Measurements from ENCODE around the gene LDLRAD3.

The LDLRAD3 gene

DNA sequence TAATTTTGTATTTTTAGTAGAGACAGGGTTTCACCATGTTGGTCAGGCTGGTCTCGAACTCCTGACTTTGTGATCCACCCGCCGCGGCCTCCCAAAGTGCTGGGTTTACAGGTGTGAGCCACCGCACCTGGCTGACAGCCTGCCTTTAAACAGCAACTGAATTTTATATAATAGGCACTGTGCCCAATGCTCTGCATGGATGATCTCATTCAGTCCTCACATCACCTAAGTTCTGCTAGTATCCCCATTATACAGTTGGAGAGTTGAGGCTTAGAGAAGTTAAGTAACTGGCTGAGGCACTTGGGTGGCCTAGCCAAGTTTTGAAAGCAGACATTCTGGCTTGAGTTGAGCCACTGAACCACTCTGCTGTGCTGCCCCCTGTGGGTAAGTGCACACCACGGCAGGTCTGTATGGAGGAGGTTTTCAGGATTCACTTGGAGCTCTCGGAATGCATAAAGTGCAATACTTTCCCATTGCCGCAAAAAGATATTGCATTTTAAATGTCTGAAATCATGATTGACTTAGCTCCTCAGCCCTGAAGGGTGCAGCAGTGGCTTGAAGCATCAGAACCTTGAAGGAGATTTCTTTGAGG lies 112.4 kb downstream of the LDLRAD3 start:
- H3K4me3 ChIP-seq (ENCODE audit: low read depth, low read length), result no peak overlapping the region
- TF ChIP-seq, protein P1, sequence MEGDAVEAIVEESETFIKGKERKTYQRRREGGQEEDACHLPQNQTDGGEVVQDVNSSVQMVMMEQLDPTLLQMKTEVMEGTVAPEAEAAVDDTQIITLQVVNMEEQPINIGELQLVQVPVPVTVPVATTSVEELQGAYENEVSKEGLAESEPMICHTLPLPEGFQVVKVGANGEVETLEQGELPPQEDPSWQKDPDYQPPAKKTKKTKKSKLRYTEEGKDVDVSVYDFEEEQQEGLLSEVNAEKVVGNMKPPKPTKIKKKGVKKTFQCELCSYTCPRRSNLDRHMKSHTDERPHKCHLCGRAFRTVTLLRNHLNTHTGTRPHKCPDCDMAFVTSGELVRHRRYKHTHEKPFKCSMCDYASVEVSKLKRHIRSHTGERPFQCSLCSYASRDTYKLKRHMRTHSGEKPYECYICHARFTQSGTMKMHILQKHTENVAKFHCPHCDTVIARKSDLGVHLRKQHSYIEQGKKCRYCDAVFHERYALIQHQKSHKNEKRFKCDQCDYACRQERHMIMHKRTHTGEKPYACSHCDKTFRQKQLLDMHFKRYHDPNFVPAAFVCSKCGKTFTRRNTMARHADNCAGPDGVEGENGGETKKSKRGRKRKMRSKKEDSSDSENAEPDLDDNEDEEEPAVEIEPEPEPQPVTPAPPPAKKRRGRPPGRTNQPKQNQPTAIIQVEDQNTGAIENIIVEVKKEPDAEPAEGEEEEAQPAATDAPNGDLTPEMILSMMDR (conservative IDR thresholded peaks at IDR 0.05; ENCODE audit: low read depth, low read length), result peak; percentile 82
- DNase-seq (ENCODE audit: low read depth), result peak; percentile 65

DNA sequence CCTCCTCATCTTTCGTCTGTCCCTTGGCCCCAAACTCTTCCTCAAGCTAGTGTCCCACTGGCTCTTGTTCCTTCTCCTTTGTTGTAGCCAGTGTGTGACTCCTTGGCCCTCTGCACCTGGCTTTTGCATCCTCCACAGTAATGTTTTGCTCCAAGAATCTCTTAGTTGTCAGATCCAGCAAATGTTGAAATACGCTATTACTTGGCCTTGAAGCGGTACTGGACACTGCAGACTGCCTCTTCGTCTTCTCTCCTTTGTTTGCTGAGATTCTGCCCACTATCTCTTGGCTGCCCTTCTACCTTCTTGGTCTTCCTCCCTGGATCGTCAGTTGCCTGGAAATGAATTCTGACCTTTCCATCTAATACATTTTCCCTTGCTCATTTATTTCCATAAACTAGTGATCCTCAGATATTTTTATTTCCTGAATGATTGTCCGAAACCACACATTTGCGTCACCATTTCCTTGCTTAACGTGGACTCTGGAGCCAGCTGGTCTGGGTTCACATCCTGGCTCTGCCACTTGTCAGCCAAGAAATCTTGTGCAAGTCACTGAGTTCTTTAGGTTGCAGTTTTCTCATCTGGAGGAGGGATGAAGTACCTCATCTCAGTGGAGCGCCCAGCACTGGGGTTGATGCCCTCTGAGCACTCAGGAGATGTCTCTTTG lies 113.6 kb downstream of the LDLRAD3 start:
- H3K4me3 ChIP-seq (ENCODE audit: low read depth, low read length), result no peak overlapping the region
- TF ChIP-seq, protein P1 (conservative IDR thresholded peaks at IDR 0.05; ENCODE audit: low read depth, low read length), result no peak
- DNase-seq (ENCODE audit: low read depth), result peak; percentile 76

- TF ChIP-seq, protein P1 (conservative IDR thresholded peaks at IDR 0.05; ENCODE audit: low read depth, low read length), result no peak
- H3K4me3 ChIP-seq (ENCODE audit: low read depth, low read length), result no peak overlapping the region
- DNase-seq (ENCODE audit: low read depth), result no peak
Measured at GRCh38 chr11:36059660-36060059, 115.8 kb downstream of the LDLRAD3 start.

DNA sequence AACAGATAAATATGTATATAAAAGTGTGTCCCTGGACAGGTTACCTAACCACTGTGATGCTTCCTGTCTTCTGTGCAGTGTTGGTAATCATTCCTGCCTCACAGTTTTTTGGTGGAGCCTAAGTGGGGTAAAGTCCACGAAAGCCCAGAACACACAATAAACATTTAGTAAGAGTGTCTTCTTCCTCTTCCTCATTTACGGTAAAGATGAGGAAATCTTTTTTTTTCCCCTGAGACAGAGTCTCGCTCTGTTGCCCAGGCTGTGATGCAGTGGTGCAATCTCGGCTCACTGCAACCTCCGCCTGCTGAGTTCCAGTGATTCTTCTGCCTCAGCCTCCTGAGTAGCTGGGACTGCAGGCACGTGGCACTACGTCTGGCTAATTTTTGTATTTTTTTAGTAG lies 117.1 kb downstream of the LDLRAD3 start:
- no peak for DNase-seq (ENCODE audit: low read depth)
- TF ChIP-seq, protein P1 (conservative IDR thresholded peaks at IDR 0.05; ENCODE audit: low read depth, low read length), result no peak
- no peak overlapping the region for H3K4me3 ChIP-seq (ENCODE audit: low read depth, low read length)

GRCh38 chr11:36061471-36061870 lies 117.6 kb downstream of the LDLRAD3 start:
- TF ChIP-seq, protein P1 (conservative IDR thresholded peaks at IDR 0.05; ENCODE audit: low read depth, low read length), result no peak
- H3K4me3 ChIP-seq (ENCODE audit: low read depth, low read length), result no peak overlapping the region
- DNase-seq (ENCODE audit: low read depth), result no peak

DNA sequence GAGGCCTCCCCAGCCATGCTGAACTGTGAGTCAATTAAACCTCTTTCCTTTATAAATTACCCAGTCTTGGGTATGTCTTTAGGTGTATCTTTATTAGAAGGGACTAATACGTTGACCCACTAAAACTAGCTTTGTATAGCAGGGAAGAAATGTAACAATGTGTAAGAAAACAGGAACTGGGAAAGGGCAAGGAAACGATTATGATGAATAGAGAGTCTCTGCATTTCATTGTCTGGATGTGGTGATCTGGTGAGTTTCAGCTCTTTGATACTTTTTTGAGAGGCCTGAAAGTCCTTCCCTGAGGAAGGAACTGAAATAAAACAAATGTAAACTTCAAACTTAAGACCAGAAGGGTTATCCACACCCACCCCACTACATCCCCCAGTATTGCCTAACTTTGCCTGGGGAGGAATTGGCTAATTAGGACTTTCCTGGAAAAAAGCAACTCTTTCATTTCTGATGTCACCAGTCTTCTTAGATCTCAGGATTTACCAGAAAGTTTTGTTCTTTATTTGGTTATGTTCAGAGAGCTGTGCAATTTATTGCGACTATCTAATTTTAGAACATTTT lies 119.0 kb downstream of the LDLRAD3 start:
- DNase-seq (ENCODE audit: low read depth), result no peak
- H3K4me3 ChIP-seq (ENCODE audit: low read depth, low read length), result no peak overlapping the region
- TF ChIP-seq, protein P1 (conservative IDR thresholded peaks at IDR 0.05; ENCODE audit: low read depth, low read length), result no peak

All from choroid plexus epithelial cell (primary cell).